Heart left ventricle (tissue), 13 donors: ENCODE data around the gene TRIM66.
"Not testable (repeated sequence)": the region's sequence is repeated elsewhere in the genome, so short reads cannot be mapped to it uniquely, and the experiment has no call there.

Experiments
- CTCF ChIP-seq, 12 donors: fragments of 200-600 bp; sonication (generic) in 4 of 12; IDR thresholded peaks; one replicate each; pipeline versions ENCODE4 v1.5.0 to v1.8.0; 2018 to 2022; ENCODE audit warnings: antibody characterized with exemption in 12 of 12, mild to moderate bottlenecking in 5 of 12
- POLR2A ChIP-seq, 2 donors: fragments of 450-650 bp; IDR thresholded peaks; one replicate each; pipeline ENCODE4 v1.6.1; 2017; ENCODE audit warnings: antibody characterized with exemption in 2 of 2, mild to moderate bottlenecking in 2 of 2, moderate library complexity in 2 of 2
- donor health status: ischemic (EF 13 %, LVEDD 7.1; RV severe dilation, severe dysfunction).
- donor health status: DM: no; HTN: yes; CAD: no.
- donor health status: DM: no; HTN: no; CAD: no.
- donor health status: ischemic (EF 25% LVEDD 6.9; RV normal size, moderate dysfunction).
- donor health status: ischemic (EF 25% LVEDD 5.7; RV mildly dilated, moderate dysfunction).
- donor health status: ischemic (EF 35%, LVEDD 5.7; RV mildly dilated, moderate dysfunction).
- donor health status: nonischemic (EF 11% LVEDD 7.7; RV severe dilation, severe dysfunction).
- donor health status: DM: yes; HTN: yes; CAD: no.
- donor health status: PGD.
- donor health status: ischemic (EF 29% LVEDD 5.4; RV normal size, mild dysfunction).
- donor health status: nonischemic (EF 23%, LVEDD 6.1; RV moderate dilation, normal function).

DNA sequence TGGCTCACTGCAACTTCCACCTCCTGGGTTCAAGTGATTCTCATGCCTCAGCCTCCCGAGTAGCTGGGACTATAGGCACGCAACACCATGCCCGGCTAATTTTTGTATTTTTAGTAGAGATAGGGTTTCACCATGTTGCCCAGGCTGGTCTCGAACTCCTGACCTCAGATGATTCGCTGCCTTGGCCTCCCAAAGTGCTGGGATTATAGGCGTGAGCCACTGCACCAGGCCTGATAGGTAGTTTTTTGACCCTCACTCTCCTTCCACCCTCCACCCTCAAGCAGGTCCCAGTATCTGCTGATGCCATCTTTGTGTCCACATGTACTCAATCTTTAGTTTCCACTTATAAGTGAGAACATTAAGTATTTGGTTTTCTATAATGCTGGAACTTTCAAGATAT is 12.4 kb downstream of the TRIM66 start:
- TF ChIP-seq CTCF, POLR2A (IDR thresholded peaks at IDR 0.05): not testable (repeated sequence)
